Measurements from ENCODE around the gene INSYN1.

- no peak for TF ChIP-seq GRHL1 (CRISPR knock-in tag; conservative IDR thresholded peaks at IDR 0.05)
- TF ChIP-seq EZH2 (conservative IDR thresholded peaks at IDR 0.05; ENCODE audit: low read depth, low read length): no peak
- no peak for TF ChIP-seq HIC2 (CRISPR knock-in tag; IDR thresholded peaks at IDR 0.05; ENCODE audit: low read depth)
- no peak for TF ChIP-seq ZNF317 (CRISPR knock-in tag; IDR thresholded peaks at IDR 0.05)
Observed at GRCh38 chr15:73694419-73694818, 58.7 kb downstream of the INSYN1 start.

Measured in HepG2 (cell line).